K562 (cell line): Measurements from ENCODE around the gene PLAAT4. TPM values are rescaled to one million over a fixed set of nuclear protein-coding genes. Genes with fewer than 3 reads are reported as not detected.

Experiments used
- BCOR ChIP-seq: fragments of 450-650 bp; IDR thresholded peaks from 2 replicates; pipeline ENCODE4 v1.6.1; 2016
- CBFA2T2 ChIP-seq: fragments of 450-650 bp; conservative IDR thresholded peaks from 2 replicates; pipeline ENCODE4 v1.6.1; 2017; ENCODE audit warnings: mild to moderate bottlenecking
- CHD1 ChIP-seq: fragments of 200-600 bp; sonication (generic); IDR thresholded peaks from one replicate; pipeline ENCODE4 v1.6.1; 2012; ENCODE audit warnings: mild to moderate bottlenecking, moderate library complexity, low read length, inconsistent platforms
- CREM ChIP-seq: IDR thresholded peaks from 2 replicates; pipeline ENCODE4 v1.6.1; 2014; ENCODE audit warnings: antibody characterized with exemption, low read depth
- ELF4 ChIP-seq: fragments of 450-650 bp; formaldehyde crosslinking; IDR thresholded peaks from 2 replicates; pipeline ENCODE4 v1.4.0; 2022; ENCODE audit warnings: missing genetic modification characterization
- FOXA1 ChIP-seq: fragments of 450-650 bp; IDR thresholded peaks from 2 replicates; pipeline ENCODE4 v1.6.1; 2016; ENCODE audit warnings: mild to moderate bottlenecking, borderline replicate concordance
- FOXJ3 ChIP-seq: sonication (generic); formaldehyde crosslinking; IDR thresholded peaks from 2 replicates; pipeline ENCODE4 v1.4.0; 2020; ENCODE audit warnings: mild to moderate bottlenecking, missing genetic modification reagents
- FUS ChIP-seq: fragments of 200-400 bp; formaldehyde crosslinking; optimal IDR thresholded peaks from 2 replicates; pipeline ENCODE3; 2017; ENCODE audit warnings: low read depth, low read length
- KLF10 ChIP-seq: fragments of 250-450 bp; sonication (Bioruptor Pico); IDR thresholded peaks from 2 replicates; pipeline ENCODE4 v1.6.1; 2021; ENCODE audit warnings: matching md5 sums
- KLF6 ChIP-seq: fragments of 250-450 bp; sonication (Bioruptor Pico); IDR thresholded peaks from 2 replicates; pipeline ENCODE4 v1.4.0; 2020; ENCODE audit warnings: mild to moderate bottlenecking, moderate library complexity, borderline replicate concordance
- LEF1 ChIP-seq: fragments of 450-650 bp; IDR thresholded peaks from 2 replicates; pipeline ENCODE4 v1.6.1; 2016; ENCODE audit warnings: mild to moderate bottlenecking
- MED1 ChIP-seq: sonication (generic); formaldehyde crosslinking; IDR thresholded peaks from 2 replicates; pipeline ENCODE4 v1.8.1; 2023; ENCODE audit warnings: missing genetic modification reagents, borderline replicate concordance
- MIER1 ChIP-seq: fragments of 450-650 bp; IDR thresholded peaks from 2 replicates; pipeline ENCODE4 v1.6.1; 2016; ENCODE audit warnings: antibody characterized with exemption, mild to moderate bottlenecking, low read depth
- MTF1 ChIP-seq: fragments of 250-450 bp; sonication (Bioruptor Pico); IDR thresholded peaks from 2 replicates; pipeline ENCODE4 v1.9.0; 2021; ENCODE audit warnings: moderate library complexity, mild to moderate bottlenecking, inconsistent platforms, borderline replicate concordance
- NFRKB ChIP-seq: fragments of 450-650 bp; IDR thresholded peaks from 2 replicates; pipeline ENCODE4 v1.6.1; 2016; ENCODE audit warnings: low read depth
- POLR2AphosphoS5 ChIP-seq: IDR thresholded peaks from 2 replicates; pipeline ENCODE4 v1.6.1; 2011; ENCODE audit warnings: mild to moderate bottlenecking, low read depth, low read length, moderate library complexity; ENCODE audit not compliant: control insufficient read depth, insufficient read depth
- SAFB ChIP-seq: fragments of 200-400 bp; formaldehyde crosslinking; IDR thresholded peaks from 2 replicates; pipeline ENCODE4 v1.6.1; 2017; ENCODE audit warnings: low read depth, low read length, borderline replicate concordance
- STAT5B ChIP-seq: fragments of 250-450 bp; sonication (Bioruptor Pico); IDR thresholded peaks from 2 replicates; pipeline ENCODE4 v1.8.0; 2021; ENCODE audit warnings: mild to moderate bottlenecking, inconsistent platforms
- TEAD1 ChIP-seq, 2 experiments: fragments of 450-650 bp in 1 of 2; sonication (generic) in 1 of 2; formaldehyde crosslinking; IDR thresholded peaks; 2 replicates each; pipeline versions ENCODE4 v1.4.0 to v1.8.0; 2020 to 2022; ENCODE audit warnings: mild to moderate bottlenecking in 2 of 2, missing genetic modification reagents in 1 of 2
- TRIM28 ChIP-seq: fragments of 450-650 bp; IDR thresholded peaks from 2 replicates; pipeline ENCODE4 v1.6.1; 2017
- XRCC4 ChIP-seq: IDR thresholded peaks from one replicate; pipeline ENCODE4 v1.6.1; 2011; ENCODE audit not compliant: insufficient read depth, insufficient read length; ENCODE audit errors: extremely low read depth
- ZBTB17 ChIP-seq: fragments of 450-650 bp; formaldehyde crosslinking; IDR thresholded peaks from 2 replicates; pipeline ENCODE4 v1.4.0; 2020; ENCODE audit warnings: mild to moderate bottlenecking
- ZNF347 ChIP-seq: fragments of 450-650 bp; formaldehyde crosslinking; IDR thresholded peaks from 2 replicates; pipeline ENCODE4 v1.4.0; 2020; ENCODE audit warnings: low read depth, mild to moderate bottlenecking, moderate library complexity
- ZNF444 ChIP-seq: fragments of 250-450 bp; sonication (Bioruptor Pico); IDR thresholded peaks from 2 replicates; pipeline ENCODE4 v1.4.0; 2020; ENCODE audit warnings: mild to moderate bottlenecking, moderate library complexity
- ZNF586 ChIP-seq: fragments of 450-650 bp; formaldehyde crosslinking; conservative IDR thresholded peaks from 2 replicates; pipeline ENCODE4 v1.4.0; 2020; ENCODE audit warnings: mild to moderate bottlenecking, moderate library complexity
- ZSCAN32 ChIP-seq: fragments of 450-650 bp; formaldehyde crosslinking; IDR thresholded peaks from 2 replicates; pipeline ENCODE4 v1.4.0; 2020; ENCODE audit warnings: mild to moderate bottlenecking, moderate library complexity
- polyA plus RNA-seq, 8 experiments: library from polyadenylated mRNA; depleted of rRNA in 4 of 8; stranded (reverse) in 5 of 8; unstranded in 3 of 8; fragments of >200 nt; fragmentation: Nextera tagmentation in 2 of 8; fragmentation: Illumina TruSeq in 1 of 8; extraction: Ambion mirVana in 2 of 8; extraction: Trizol in 1 of 8; gene quantifications; 2 replicates each; pipeline versions ENCODE4 v1.2.1 to v1.2.3, GENCODE V29; 2011 to 2014; ENCODE audit warnings: inconsistent platforms in 1 of 8, missing spikeins in 1 of 8
- total RNA-seq, 7 experiments: library from RNA; depleted of rRNA in 6 of 7; stranded (reverse); fragments of >200 nt in 6 of 7; fragmentation: Illumina TruSeq in 2 of 7; extraction: Trizol in 2 of 7; gene quantifications; 2 replicates each; pipeline versions ENCODE4 v1.2.1 to v1.2.3, GENCODE V29; 2011 to 2021; ENCODE audit warnings: low replicate concordance in 1 of 7
- TF ChIP-seq, protein P1 (sequence below): fragments of 450-650 bp; IDR thresholded peaks from 2 replicates; pipeline ENCODE4 v1.6.1; 2016; ENCODE audit warnings: low read depth, mild to moderate bottlenecking, moderate library complexity
- TF ChIP-seq, protein P2 (sequence below): fragments of 450-650 bp; IDR thresholded peaks from 2 replicates; pipeline ENCODE4 v1.6.1; 2016; ENCODE audit warnings: antibody characterized with exemption
- TF ChIP-seq, protein P3 (sequence below): sonication (generic); formaldehyde crosslinking; IDR thresholded peaks from 2 replicates; pipeline ENCODE4 v1.9.0; 2022; ENCODE audit warnings: mild to moderate bottlenecking, missing genetic modification reagents

Gene PLAAT4
- total and polyA plus RNA-seq, 9 of the 15 experiments (the other 6 are each of a cell fraction or from before 2014, with no cell fraction given), result 0.54 to 3.0 (median 1.3) TPM; not detected in 1

GRCh38 chr11:63574856-63575602, 38.4 kb downstream of the PLAAT4 start (continued):
- no peak for TF ChIP-seq MTF1
- TF ChIP-seq, protein P1, sequence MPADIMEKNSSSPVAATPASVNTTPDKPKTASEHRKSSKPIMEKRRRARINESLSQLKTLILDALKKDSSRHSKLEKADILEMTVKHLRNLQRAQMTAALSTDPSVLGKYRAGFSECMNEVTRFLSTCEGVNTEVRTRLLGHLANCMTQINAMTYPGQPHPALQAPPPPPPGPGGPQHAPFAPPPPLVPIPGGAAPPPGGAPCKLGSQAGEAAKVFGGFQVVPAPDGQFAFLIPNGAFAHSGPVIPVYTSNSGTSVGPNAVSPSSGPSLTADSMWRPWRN, result no peak
- peak in 1 of 2 experiments; percentile 49; a peak in 1 of 4 replicates for TF ChIP-seq TEAD1 (CRISPR knock-in tag; IDR thresholded peaks at IDR 0.05)
- TF ChIP-seq CBFA2T2, result no peak
- no peak for TF ChIP-seq XRCC4
- no peak for TF ChIP-seq MED1 (CRISPR knock-in tag)
- TF ChIP-seq ZSCAN32 (CRISPR knock-in tag), result no peak
- no peak for TF ChIP-seq ELF4 (CRISPR knock-in tag)
- TF ChIP-seq STAT5B (CRISPR knock-in tag), result no peak
- TF ChIP-seq KLF10 (CRISPR knock-in tag), result no peak
- no peak for TF ChIP-seq CREM
- no peak for TF ChIP-seq ZNF347 (CRISPR knock-in tag)
- no peak for TF ChIP-seq ZBTB17 (CRISPR knock-in tag)
- no peak for TF ChIP-seq FUS
- no peak for TF ChIP-seq BCOR
- TF ChIP-seq TRIM28, result no peak
- TF ChIP-seq KLF6, result no peak
- no peak for TF ChIP-seq CHD1
- no peak for TF ChIP-seq FOXA1
- 0 out of 2 replicates have a peak, but pooled peaks have one; percentile 9 for TF ChIP-seq LEF1
- no peak for TF ChIP-seq MIER1
- TF ChIP-seq, protein P2, sequence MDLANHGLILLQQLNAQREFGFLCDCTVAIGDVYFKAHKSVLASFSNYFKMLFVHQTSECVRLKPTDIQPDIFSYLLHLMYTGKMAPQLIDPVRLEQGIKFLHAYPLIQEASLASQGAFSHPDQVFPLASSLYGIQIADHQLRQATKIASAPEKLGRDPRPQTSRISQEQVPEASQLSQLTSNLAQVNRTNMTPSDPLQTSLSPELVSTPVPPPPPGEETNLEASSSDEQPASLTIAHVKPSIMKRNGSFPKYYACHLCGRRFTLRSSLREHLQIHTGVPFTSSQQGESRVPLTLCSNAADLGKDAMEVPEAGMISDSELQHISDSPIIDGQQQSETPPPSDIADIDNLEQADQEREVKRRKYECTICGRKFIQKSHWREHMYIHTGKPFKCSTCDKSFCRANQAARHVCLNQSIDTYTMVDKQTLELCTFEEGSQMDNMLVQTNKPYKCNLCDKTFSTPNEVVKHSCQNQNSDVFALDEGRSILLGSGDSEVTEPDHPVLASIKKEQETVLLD, result no peak
- no peak for TF ChIP-seq POLR2AphosphoS5
- TF ChIP-seq ZNF444 (CRISPR knock-in tag), result no peak
- no peak for TF ChIP-seq SAFB
- TF ChIP-seq, protein P3, sequence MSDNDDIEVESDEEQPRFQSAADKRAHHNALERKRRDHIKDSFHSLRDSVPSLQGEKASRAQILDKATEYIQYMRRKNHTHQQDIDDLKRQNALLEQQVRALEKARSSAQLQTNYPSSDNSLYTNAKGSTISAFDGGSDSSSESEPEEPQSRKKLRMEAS, result no peak
- no peak for TF ChIP-seq FOXJ3 (CRISPR knock-in tag)
- no peak for TF ChIP-seq NFRKB
- TF ChIP-seq ZNF586 (CRISPR knock-in tag), result no peak
